HepG2 (cell line): ENCODE results near the gene PRKAG1. TPM values are rescaled to one million over a fixed set of nuclear protein-coding genes. Genes with fewer than 3 reads are reported as not detected.

Source experiments
- ASH2L ChIP-seq: fragments of 300-600, 200-600 bp; sonication (generic); IDR thresholded peaks from 2 replicates; pipeline ENCODE4 v1.7.0; 2017; ENCODE audit warnings: low read depth, mild to moderate bottlenecking, moderate library complexity, mixed read lengths, low read length; ENCODE audit not compliant: insufficient read length
- GABPA ChIP-seq, 2 experiments: IDR thresholded peaks; 2 replicates each; pipeline ENCODE4 v1.6.1; 2011 to 2016; ENCODE audit warnings: low read depth in 2 of 2, low read length in 1 of 2, missing biosample characterization in 1 of 2, missing genetic modification characterization in 1 of 2
- HOXA7 ChIP-seq: sonication (generic); formaldehyde crosslinking; IDR thresholded peaks from 2 replicates; pipeline ENCODE4 v1.8.1; 2022; ENCODE audit warnings: mild to moderate bottlenecking, missing genetic modification reagents, moderate library complexity
- JDP2 ChIP-seq: sonication (generic); formaldehyde crosslinking; IDR thresholded peaks from 2 replicates; pipeline ENCODE4 v1.8.1; 2022; ENCODE audit warnings: missing genetic modification reagents, borderline replicate concordance
- KLF11 ChIP-seq: IDR thresholded peaks from 2 replicates; pipeline ENCODE4 v1.6.1; 2016; ENCODE audit warnings: missing compliant biosample characterization
- NBN ChIP-seq: fragments of 450-650 bp; conservative IDR thresholded peaks from 2 replicates; pipeline ENCODE4 v1.6.1; 2017
- RBM22 ChIP-seq: fragments of 200-400 bp; formaldehyde crosslinking; optimal IDR thresholded peaks from 2 replicates; pipeline ENCODE3; 2017; ENCODE audit warnings: mild to moderate bottlenecking, low read length, moderate library complexity
- TBX2 ChIP-seq: sonication (generic); formaldehyde crosslinking; IDR thresholded peaks from 2 replicates; pipeline ENCODE4 v1.5.0; 2020; ENCODE audit warnings: missing genetic modification reagents, mild to moderate bottlenecking, borderline replicate concordance
- TCF7 ChIP-seq: sonication (generic); IDR thresholded peaks from 2 replicates; pipeline ENCODE4 v1.6.1; 2016; ENCODE audit warnings: antibody characterized with exemption, low read depth
- ZBTB7B ChIP-seq: sonication (generic); formaldehyde crosslinking; IDR thresholded peaks from 2 replicates; pipeline ENCODE4 v1.4.0; 2020; ENCODE audit warnings: missing genetic modification reagents
- ZNF121 ChIP-seq: sonication (generic); formaldehyde crosslinking; IDR thresholded peaks from 2 replicates; pipeline ENCODE4 v1.5.0; 2020; ENCODE audit warnings: mild to moderate bottlenecking, missing genetic modification reagents
- ZNF138 ChIP-seq: sonication (generic); formaldehyde crosslinking; IDR thresholded peaks from 2 replicates; pipeline ENCODE4 v1.5.0; 2020; ENCODE audit warnings: mild to moderate bottlenecking, low read depth, missing genetic modification reagents
- ZNF326 ChIP-seq: sonication (generic); formaldehyde crosslinking; IDR thresholded peaks from 2 replicates; pipeline ENCODE4 v1.4.0; 2020; ENCODE audit warnings: missing genetic modification reagents, borderline replicate concordance
- ZNF446 ChIP-seq: sonication (generic); formaldehyde crosslinking; IDR thresholded peaks from 2 replicates; pipeline ENCODE4 v1.5.0; 2020; ENCODE audit warnings: mild to moderate bottlenecking, missing genetic modification reagents
- ZNF546 ChIP-seq: sonication (generic); formaldehyde crosslinking; conservative IDR thresholded peaks from 2 replicates; pipeline ENCODE4 v1.8.1; 2023; ENCODE audit warnings: mild to moderate bottlenecking, missing genetic modification reagents
- ZNF761 ChIP-seq: sonication (generic); formaldehyde crosslinking; conservative IDR thresholded peaks from 2 replicates; pipeline ENCODE4 v1.4.0; 2020; ENCODE audit warnings: mild to moderate bottlenecking, missing genetic modification reagents
- ZSCAN12 ChIP-seq: sonication (generic); formaldehyde crosslinking; IDR thresholded peaks from 2 replicates; pipeline ENCODE4 v1.9.0; 2021; ENCODE audit warnings: mild to moderate bottlenecking, missing genetic modification reagents
- polyA plus RNA-seq, 8 experiments: library from polyadenylated mRNA; depleted of rRNA in 3 of 8; stranded (reverse) in 7 of 8; unstranded in 1 of 8; fragments of >200 nt; fragmentation: Illumina TruSeq in 4 of 8; extraction: Trizol in 4 of 8; gene quantifications; 2 replicates each; pipeline versions ENCODE4 v1.2.1 to v1.2.3, GENCODE V29; 2011 to 2016; ENCODE audit warnings: low read depth in 4 of 8, missing spikeins in 1 of 8, mixed read lengths in 1 of 8; ENCODE audit not compliant: insufficient read depth in 1 of 8
- total RNA-seq, 5 experiments: library from RNA; depleted of rRNA; stranded (reverse); fragments of >200 nt; fragmentation: Illumina TruSeq; extraction: Trizol; gene quantifications; 2 replicates each; pipeline ENCODE4 v1.2.3, GENCODE V29; 2016; ENCODE audit warnings: low read depth in 1 of 5
- TF ChIP-seq, protein P1 (sequence below): sonication (generic); formaldehyde crosslinking; IDR thresholded peaks from 2 replicates; pipeline ENCODE4 v1.4.0; 2020; ENCODE audit warnings: missing genetic modification reagents
- TF ChIP-seq, protein P2 (sequence below): sonication (generic); formaldehyde crosslinking; IDR thresholded peaks from 2 replicates; pipeline ENCODE4 v1.5.0; 2020; ENCODE audit warnings: missing genetic modification reagents, mild to moderate bottlenecking, borderline replicate concordance
- TF ChIP-seq, protein P3 (sequence below): sonication (generic); formaldehyde crosslinking; IDR thresholded peaks from 2 replicates; pipeline ENCODE4 v1.5.1; 2020; ENCODE audit warnings: missing genetic modification reagents, mild to moderate bottlenecking, borderline replicate concordance
- TF ChIP-seq, protein P4 (sequence below): IDR thresholded peaks from 2 replicates; pipeline ENCODE4 v1.6.1; 2016; ENCODE audit warnings: missing genetic modification reagents, missing compliant biosample characterization
- TF ChIP-seq, protein P5 (sequence below): sonication (generic); formaldehyde crosslinking; IDR thresholded peaks from 2 replicates; pipeline ENCODE4 v1.4.0; 2020; ENCODE audit warnings: mild to moderate bottlenecking, missing genetic modification reagents

The PRKAG1 gene
- total and polyA plus RNA-seq, 2 of the 13 experiments (the other 11 are each of a cell fraction or from before 2014, with no cell fraction given), result 26.1 to 32.8 TPM

DNA sequence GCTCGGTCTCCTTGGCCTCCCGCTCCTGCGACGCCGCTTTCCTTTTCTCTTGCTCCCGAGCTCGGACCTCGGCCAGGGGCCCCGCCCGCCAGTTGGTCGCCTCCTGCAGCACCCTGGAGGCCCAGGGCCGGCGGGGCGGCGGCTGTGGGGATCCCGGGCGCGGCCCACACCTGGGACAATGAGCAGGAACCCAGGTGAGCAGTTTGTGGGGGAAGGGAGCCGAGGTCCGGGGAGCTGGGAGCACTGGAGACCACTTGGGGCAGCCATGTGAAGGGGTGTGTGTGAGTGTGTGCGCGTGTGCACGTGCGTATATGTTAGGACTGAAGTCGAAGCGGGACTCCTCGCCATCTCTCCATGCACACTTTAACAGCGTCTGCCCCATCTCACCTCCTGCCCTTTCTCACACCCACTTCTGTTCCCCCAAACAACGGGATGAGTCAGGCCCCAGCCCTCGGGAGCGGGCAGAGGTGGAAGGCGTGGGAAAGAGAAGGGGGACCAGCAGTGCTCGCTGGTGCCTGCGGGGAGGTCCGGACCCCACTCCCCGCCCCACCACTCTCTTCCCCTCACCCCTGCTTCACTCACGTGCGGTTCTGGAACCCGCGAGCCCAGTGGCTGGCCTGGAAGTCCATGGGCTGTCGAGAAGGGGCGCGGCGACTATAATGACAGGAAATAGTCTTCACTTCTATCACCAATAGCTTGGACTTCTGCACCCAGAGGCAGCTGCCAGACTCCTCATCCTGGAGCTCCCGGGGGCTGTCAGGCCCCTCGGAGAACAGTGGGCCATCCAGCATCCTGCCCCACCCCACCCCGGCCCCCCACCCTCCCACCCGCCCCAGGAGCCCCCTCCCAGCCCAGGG lies 19.9 kb downstream of the PRKAG1 start (continued):
- TF ChIP-seq, protein P1, sequence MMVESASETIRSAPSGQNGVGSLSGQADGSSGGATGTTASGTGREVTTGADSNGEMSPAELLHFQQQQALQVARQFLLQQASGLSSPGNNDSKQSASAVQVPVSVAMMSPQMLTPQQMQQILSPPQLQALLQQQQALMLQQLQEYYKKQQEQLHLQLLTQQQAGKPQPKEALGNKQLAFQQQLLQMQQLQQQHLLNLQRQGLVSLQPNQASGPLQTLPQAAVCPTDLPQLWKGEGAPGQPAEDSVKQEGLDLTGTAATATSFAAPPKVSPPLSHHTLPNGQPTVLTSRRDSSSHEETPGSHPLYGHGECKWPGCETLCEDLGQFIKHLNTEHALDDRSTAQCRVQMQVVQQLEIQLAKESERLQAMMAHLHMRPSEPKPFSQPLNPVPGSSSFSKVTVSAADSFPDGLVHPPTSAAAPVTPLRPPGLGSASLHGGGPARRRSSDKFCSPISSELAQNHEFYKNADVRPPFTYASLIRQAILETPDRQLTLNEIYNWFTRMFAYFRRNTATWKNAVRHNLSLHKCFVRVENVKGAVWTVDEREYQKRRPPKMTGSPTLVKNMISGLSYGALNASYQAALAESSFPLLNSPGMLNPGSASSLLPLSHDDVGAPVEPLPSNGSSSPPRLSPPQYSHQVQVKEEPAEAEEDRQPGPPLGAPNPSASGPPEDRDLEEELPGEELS (CRISPR knock-in tag), result no peak
- TF ChIP-seq ZBTB7B (CRISPR knock-in tag) (no peak), ZNF761 (CRISPR knock-in tag) (0 out of 2 replicates have a peak, but pooled peaks have one; percentile 87), ASH2L (no peak), ZNF138 (CRISPR knock-in tag) (no peak), ZNF546 (CRISPR knock-in tag) (peak; percentile 85), ZNF121 (CRISPR knock-in tag) (0 out of 2 replicates have a peak, but pooled peaks have one; percentile 6), ZNF326 (no peak), TBX2 (no peak), KLF11 (0 out of 2 replicates have a peak, but pooled peaks have one; percentile 27), ZNF446 (CRISPR knock-in tag) (peak; percentile 93; the same call in 1 of the 2 replicates), JDP2 (CRISPR knock-in tag) (no peak), RBM22 (no peak), HOXA7 (no peak), NBN (no peak), GABPA (IDR thresholded peaks at IDR 0.05; ENCODE audit: low read depth, low read length) (no peak), GABPA (CRISPR knock-in tag; IDR thresholded peaks at IDR 0.05; ENCODE audit: low read depth) (no peak), ZSCAN12 (no peak; the same call in 1 of the 2 replicates), TCF7 (no peak)
- TF ChIP-seq, protein P2, sequence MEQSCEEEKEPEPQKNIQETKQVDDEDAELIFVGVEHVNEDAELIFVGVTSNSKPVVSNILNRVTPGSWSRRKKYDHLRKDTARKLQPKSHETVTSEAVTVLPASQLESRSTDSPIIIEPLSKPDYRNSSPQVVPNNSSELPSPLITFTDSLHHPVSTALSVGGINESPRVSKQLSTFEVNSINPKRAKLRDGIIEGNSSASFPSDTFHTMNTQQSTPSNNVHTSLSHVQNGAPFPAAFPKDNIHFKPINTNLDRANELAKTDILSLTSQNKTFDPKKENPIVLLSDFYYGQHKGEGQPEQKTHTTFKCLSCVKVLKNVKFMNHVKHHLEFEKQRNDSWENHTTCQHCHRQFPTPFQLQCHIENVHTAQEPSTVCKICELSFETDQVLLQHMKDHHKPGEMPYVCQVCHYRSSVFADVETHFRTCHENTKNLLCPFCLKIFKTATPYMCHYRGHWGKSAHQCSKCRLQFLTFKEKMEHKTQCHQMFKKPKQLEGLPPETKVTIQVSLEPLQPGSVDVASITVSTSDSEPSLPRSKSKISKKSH (CRISPR knock-in tag), result peak; percentile 98
- TF ChIP-seq, protein P3, sequence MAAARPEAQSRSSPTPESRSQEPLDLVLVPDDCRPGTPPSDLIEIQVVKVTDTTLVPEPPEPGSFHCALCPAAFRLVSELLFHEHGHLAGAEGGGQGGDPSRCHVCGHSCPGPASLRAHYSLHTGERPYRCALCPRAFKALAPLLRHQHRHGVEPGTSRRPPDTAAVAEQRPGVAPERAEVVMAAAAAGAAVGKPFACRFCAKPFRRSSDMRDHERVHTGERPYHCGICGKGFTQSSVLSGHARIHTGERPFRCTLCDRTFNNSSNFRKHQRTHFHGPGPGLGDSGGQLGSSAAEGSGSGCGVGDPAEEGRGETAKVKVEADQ, result no peak
- TF ChIP-seq, protein P4, sequence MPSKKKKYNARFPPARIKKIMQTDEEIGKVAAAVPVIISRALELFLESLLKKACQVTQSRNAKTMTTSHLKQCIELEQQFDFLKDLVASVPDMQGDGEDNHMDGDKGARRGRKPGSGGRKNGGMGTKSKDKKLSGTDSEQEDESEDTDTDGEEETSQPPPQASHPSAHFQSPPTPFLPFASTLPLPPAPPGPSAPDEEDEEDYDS (CRISPR knock-in tag), result no peak
- TF ChIP-seq, protein P5, sequence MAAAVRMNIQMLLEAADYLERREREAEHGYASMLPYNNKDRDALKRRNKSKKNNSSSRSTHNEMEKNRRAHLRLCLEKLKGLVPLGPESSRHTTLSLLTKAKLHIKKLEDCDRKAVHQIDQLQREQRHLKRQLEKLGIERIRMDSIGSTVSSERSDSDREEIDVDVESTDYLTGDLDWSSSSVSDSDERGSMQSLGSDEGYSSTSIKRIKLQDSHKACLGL (CRISPR knock-in tag), result peak; percentile 83
